ENCODE data around the gene PLXDC2.
"Not testable (repeated sequence)": the region's sequence is repeated elsewhere in the genome, so short reads cannot be mapped to it uniquely, and the experiment has no call there.

PLXDC2 gene

GRCh38 chr10:19816411-19817230 lies at the start of gene PLXDC2:
Gene PLXDC2, plus strand, starts transcription at chr10:19816432.
- no peak for DNase-seq (ENCODE audit: low spot score)

DNA sequence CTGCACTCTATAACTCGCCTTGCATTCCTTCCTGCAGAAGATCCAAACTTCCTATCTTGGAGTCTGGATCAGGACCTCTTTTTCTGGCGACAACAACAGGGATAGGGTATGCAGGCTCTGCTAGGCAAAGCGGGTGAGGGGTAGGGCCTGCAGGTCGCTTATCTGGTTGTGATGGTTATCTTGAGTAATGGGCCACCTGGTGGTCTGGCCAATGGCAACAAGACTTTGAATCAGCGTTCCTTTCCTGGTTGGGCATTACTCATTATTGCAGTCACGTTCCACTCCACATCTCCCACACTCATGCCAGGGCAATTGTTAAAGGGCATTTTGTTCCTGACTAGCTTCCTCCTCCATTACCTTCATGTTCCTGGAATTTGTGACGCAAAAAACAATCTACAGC lies 48.4 kb upstream of the PLXDC2 start:
- DNase-seq (ENCODE audit: low spot score) = no peak

DNA sequence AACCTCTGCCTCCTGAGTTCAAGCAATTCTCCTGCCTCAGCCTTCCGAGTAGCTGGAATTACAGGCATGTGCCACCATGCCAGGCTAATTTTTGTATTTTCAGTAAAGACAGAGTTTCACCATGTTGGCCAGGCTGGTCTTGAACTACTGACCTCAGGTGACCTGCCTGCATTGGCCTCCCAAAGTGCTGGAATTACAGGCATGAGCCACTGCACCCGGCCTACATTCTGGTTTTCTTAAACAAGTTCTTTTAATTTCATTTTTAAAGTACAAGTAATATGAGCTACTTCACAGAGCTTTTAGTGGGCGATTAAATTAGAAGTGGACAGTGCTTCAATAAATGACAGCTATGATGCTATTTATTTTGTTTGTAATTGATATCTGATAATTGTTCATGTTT lies 46.4 kb upstream of the PLXDC2 start:
- DNase-seq (ENCODE audit: low spot score) = not testable (repeated sequence)

- no peak for DNase-seq (ENCODE audit: low spot score)
Measured at GRCh38 chr10:19772972-19773371, 43.3 kb upstream of the PLXDC2 start.

DNA sequence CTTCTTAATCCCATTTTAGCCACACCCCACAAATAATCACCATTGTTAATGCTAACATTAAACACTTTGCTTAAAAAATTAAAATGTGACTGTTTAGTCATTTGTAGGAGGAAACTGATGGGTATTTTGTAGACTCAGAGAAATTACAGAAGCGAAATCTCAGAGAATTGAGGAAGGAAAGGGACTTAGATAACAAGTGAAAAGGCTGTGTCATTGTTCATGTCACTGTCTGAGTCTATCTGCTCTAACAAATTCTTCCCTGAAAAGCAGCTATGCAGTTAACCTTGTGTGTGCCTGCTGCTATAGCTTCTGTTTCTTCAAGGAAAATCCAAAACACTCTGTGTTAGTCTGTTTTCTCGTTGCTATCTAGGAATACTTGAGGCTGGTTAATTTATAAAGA lies 40.9 kb upstream of the PLXDC2 start:
- DNase-seq (ENCODE audit: low spot score) = no peak

DNA sequence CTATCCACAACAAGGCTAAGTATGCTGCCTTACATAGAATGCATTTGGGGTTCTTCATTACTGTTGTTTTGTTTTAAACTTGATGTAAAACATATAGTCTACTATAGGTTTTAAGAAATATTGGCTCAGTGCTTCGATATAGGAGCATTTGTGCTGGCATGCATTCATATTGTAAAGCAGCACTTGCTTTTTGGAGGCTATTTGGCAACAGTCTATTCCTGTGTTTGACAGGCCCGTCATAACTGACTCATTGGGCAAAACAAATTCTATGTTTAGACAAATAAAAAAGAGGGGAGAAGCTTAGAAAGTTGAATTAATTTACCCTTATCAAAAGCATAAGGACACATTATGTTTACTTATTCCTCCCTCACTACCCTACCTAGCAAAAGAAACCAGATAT lies 38.4 kb upstream of the PLXDC2 start:
- DNase-seq (ENCODE audit: low spot score) = no peak

- no peak for DNase-seq (ENCODE audit: low spot score)
Measured at GRCh38 chr10:19778996-19779395, 37.2 kb upstream of the PLXDC2 start.

- DNase-seq (ENCODE audit: low spot score) = no peak
Measured at GRCh38 chr10:19782430-19783089, 33.7 kb upstream of the PLXDC2 start.

GRCh38 chr10:19783721-19784120 lies 32.5 kb upstream of the PLXDC2 start:
- DNase-seq (ENCODE audit: low spot score) = no peak

DNA sequence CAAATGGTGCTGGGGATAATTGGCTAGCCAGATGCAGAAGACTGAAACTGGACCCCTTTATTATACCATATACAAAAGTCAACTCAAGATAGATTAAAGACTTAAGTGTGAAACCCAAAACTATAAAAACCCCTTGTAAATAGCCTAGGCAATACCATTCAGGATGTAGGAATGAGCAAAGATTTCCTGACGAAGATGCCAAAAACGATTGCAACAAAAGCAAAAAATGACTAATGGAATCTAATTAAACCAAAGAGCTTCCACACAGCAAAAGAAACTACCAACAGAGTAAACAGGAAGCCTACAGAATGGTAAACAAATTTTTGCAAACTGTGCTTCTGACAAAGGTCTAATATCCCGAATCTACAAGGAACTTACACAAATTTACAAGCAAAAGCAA lies 30.9 kb upstream of the PLXDC2 start:
- DNase-seq (ENCODE audit: low spot score) = no peak

DNA sequence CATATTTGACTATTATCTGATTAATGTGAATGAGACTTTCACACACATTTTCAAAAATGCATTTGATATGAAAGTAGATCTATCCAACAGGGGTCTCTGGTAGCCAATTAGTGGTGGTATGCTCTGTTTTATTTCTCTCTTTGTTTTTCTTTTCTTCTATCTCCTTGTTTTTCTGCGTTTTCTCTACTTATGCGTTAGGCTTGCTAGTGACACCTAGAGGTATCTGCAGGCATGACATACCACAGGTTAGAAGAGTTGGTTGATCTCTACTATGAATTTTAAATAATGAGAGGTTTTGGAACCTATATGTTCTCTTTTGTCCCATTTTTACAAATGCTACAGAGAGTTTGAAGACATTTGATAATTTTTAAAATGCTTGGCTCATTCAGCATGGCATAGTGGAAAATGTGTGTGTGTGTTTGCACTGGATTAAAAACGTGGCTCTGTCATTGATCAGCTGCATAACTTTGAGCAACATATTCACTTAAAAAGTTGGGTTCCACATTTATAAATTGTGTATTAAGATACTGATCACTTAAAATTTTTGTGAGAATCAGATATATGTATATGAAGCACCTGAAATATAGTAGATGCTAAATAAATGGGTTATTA lies 28.1 kb upstream of the PLXDC2 start:
- DNase-seq (ENCODE audit: low spot score) = peak; percentile 70

DNA sequence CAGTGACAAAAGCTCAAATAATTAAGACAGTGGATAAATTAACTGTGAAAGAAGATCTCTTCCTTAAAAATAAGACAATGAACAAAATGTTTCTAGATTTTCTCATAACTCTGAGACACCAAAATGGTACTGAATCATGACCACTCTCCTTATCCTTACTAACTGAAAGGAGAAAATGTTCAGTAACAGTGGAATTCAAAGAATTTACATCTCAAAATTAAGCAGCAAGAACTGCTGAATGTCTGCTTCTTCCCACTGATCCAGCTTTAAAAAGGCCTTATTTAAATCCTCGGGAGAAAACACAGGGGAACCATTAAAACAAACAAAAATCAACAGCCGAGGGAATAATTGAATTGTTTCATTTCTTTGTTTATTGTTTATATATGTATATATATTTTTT lies 27.3 kb upstream of the PLXDC2 start:
- no peak for DNase-seq (ENCODE audit: low spot score)

GRCh38 chr10:19789607-19790006 lies 26.6 kb upstream of the PLXDC2 start:
- DNase-seq (ENCODE audit: low spot score) = no peak

- no peak for DNase-seq (ENCODE audit: low spot score)
Measured at GRCh38 chr10:19791032-19791431, 25.2 kb upstream of the PLXDC2 start.

DNA sequence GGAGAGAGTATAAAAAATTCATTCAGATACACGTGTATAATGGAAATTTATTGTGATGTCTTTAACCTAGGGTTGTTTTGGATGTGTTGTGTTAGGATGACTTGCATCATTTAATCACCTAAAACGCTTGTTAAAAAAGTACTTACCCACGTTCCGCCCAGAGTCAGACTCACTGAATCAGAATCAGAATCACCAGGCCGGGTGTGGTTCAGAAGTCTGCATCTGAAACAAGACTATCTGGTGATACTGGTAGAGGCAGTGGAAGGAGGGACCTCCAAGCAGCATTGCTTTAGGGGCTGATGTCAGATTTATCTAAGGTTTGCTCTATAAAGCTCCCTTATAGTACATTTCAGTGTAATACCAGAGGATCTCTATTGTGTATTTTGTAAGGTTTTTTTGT lies 20.5 kb upstream of the PLXDC2 start:
- DNase-seq (ENCODE audit: low spot score) = no peak

DNA sequence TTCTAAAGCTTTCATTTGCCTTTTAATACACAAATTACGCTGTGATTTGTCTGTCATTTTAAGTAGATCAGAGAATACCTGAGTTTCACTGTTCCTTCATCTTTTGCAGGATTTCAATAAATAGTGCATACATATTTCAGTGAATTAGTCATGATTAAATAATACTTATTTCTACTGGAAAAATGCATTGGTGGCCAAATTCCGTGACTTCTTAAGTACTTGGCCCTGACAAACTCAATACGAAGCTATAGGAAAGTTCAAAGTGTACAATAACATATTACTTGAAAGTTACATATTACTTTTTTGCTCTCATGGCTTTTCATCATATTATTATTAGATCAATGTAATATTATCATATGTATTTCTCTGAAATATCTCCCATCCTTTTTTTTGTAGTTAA lies 16.1 kb upstream of the PLXDC2 start:
- DNase-seq (ENCODE audit: low spot score) = no peak

DNA sequence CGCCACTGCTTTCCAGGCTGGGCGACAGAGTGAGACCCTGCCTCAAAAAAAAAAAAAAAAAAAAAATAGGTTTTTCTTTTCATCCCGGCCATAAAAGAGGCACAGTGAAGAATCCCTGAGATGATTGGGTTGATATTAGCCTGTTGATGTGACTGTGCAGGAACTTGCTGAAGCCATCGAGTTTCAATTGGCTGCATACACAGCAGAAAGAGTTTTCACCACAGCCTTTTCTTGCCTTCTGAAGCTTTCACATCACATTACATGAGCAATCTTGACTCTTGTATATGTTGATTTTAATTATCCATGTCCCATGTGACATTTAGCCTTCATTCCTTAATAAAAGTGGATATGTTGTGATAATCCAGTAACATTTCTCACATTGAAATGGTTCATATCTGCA lies 14.9 kb upstream of the PLXDC2 start:
- DNase-seq (ENCODE audit: low spot score) = no peak

- no peak for DNase-seq (ENCODE audit: low spot score)
Measured at GRCh38 chr10:19803676-19804075, 12.6 kb upstream of the PLXDC2 start.

DNA sequence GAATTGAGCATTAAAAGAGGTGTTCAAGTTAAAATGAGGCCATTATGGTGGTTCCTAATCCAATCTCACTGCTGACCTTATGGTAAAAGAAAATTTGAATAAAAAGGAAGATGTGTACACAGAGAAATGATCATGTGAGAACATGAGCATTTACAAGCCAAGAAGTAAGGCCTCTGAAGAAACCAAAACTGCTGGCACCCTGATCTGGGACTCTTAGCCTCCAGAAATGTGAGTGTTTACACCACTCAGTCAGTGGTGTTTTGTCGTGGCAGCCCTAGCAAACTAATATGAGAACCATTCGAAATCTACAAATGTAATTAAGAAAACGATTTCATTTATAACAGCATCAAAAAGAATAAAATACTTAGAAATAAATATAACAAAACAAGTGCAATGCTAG lies 6.8 kb upstream of the PLXDC2 start:
- DNase-seq (ENCODE audit: low spot score) = no peak

GRCh38 chr10:19811540-19811939 lies 4.7 kb upstream of the PLXDC2 start:
- peak; percentile 31 for DNase-seq (ENCODE audit: low spot score)

DNA sequence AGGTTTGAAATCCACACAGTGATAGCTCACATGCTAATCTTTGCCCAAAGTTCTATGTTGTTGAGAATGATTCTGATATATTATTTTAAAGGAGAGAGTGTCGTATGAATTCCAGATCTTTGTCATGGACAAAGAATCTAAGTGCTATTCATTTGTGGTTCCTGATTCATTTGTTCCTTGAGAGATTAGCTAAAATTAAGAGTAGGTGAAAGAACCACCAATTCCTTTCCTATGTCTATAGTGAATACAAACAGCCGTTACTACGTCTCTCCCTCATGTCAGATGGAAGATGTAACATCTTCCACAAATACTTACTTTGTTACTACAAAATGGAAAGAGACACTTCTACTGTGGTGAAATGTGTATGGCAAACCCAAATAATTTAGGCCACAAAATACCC lies 3.3 kb upstream of the PLXDC2 start:
- no peak for DNase-seq (ENCODE audit: low spot score)

DNA sequence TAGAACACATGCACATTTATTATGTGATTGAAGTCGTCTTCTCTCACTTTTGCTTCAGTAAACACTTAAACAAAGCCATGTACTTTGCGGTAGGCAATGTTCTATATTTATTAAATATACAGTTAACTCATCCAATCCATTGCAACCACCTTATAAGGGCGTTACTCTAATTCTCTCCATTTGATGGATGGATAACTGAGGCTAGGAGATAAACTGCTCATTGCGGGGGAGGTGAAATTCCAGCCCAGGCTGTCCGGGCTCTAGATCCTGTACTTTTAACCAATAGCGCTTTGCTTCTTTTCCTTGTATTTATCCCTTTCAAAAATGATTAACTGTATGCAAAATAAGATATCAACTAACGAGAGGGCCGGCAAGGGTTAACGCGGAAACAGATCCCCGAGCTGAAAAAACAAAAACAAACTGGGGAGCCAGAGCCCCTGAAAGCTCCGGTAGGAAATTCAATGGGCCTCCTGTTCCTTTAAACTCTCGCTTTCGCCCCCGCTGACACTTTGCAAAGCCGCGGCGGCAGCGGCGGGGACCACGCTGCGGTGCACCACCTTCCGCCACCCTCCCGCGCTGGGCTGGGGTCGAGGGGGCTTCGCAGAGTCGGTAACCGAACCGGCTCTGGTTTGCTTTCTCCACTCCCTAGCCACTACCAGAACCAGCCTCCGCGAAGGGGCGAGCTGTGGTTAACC lies 1.0 kb upstream of the PLXDC2 start:
- DNase-seq (ENCODE audit: low spot score) = no peak

All from NAMALWA (cell line).